GM10266 (cell line): Measurements from ENCODE around the gene BCO1.

ENCODE experiments used
- DNase-seq: peaks from one replicate; pipeline ENCODE4 v3.0.0; 2012; ENCODE audit errors: extremely low spot score
- TF ChIP-seq, protein P1 (sequence below): IDR thresholded peaks from 2 replicates; pipeline ENCODE4 v1.5.1; 2012; ENCODE audit warnings: mild to moderate bottlenecking, low read depth; ENCODE audit not compliant: control insufficient read depth, insufficient read depth; ENCODE audit errors: missing control alignments

Gene BCO1

DNA sequence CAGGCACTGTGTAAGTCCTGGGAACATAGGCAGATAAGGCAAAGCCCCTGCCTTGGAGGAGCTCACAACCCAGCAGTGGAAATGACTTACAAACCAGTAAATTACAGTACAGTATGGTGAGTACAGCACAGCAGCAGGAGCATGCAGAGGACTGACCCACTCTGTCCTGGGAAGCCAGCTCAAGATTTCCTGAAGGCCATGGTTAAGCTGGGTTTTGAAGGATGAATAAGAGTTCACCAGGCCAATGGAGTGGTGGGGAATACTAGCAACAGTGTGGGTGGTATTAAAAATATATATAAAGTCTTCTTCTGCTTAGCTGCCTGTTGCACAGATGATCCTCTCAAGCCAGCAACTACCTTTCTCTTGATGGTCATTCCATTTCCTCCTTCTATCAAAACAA, 73.3 kb downstream of the BCO1 start:
- TF ChIP-seq, protein P1, sequence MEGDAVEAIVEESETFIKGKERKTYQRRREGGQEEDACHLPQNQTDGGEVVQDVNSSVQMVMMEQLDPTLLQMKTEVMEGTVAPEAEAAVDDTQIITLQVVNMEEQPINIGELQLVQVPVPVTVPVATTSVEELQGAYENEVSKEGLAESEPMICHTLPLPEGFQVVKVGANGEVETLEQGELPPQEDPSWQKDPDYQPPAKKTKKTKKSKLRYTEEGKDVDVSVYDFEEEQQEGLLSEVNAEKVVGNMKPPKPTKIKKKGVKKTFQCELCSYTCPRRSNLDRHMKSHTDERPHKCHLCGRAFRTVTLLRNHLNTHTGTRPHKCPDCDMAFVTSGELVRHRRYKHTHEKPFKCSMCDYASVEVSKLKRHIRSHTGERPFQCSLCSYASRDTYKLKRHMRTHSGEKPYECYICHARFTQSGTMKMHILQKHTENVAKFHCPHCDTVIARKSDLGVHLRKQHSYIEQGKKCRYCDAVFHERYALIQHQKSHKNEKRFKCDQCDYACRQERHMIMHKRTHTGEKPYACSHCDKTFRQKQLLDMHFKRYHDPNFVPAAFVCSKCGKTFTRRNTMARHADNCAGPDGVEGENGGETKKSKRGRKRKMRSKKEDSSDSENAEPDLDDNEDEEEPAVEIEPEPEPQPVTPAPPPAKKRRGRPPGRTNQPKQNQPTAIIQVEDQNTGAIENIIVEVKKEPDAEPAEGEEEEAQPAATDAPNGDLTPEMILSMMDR: no peak
- no peak for DNase-seq

DNA sequence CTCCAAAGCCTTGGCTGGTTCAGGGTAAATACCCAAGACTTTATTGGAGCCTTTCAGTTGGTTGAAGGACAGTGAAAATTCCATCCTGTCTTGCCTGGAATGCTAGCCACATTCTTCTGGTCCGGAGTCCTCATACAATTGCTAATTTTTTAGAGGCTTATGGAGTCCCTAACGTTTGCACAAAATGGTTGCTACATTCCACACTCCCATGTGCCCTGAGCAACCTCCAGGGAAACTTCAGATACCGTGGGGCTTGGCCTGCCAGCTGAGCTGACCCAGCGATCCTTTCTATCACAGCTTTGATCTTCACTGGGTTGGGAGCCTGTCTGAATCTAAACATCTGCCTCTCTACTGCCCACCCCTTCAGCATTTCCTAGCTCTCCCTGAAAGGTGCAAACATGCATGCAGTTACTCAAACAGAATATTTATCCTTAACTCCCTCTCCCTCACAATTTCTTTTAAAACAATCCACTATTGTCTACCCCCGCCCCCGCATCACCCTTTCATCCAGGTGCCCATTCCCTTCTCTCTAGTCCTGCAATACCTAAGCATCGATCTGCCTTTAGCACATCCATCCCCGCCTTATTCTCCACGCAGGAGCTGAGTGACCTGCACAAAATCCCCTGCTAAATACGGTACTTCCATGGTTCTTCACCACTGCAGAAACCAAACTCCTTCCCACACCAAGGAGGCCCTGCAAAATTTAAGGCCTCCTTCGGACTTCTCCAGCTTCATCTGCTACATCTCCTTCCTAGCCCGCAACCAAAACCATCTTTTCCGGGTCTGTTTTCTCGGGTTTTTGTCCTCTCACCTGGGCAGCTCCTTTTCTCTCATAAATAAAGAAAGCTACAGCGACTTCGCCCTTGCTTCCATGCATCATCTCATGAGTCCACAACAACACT, 75.5 kb downstream of the BCO1 start:
- TF ChIP-seq, protein P1: no peak
- peak; percentile 23 for DNase-seq

DNA sequence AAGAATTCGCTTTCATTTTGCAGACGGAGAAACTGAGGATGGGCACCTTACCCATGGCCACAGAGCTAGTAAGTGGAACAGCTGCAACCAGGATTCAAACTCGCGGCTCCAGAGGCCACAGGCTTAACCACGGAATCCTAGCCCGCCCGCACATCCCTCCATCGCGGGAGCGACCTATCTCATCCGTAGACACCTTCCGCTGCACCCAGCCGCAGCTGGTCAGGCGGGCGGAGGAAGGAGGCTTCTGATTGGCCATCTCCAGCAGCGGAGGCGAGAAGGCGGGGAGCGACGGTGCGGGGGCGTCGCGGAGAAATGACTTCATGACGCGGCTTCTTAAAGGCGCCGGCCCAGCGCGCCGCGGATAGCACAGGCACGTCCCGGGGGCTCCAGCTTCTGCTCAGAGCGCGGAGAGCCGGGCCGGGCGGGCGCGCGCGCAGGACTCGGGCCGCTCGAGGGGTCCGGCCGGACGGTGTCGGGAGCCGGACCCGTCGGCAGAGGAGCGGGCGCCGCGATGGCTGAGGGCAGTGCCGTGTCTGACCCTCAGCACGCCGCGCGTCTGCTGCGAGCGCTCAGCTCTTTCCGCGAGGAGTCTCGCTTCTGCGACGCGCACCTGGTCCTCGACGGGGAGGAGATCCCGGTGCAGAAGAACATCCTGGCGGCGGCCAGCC, 76.2 kb downstream of the BCO1 start, which contains the start of gene GAN:
TSS of gene GAN (plus strand) at position 360 of the 668 bp plus-strand sequence. CDS start at position 512, 152 bp downstream.
- TF ChIP-seq, protein P1: no peak
- DNase-seq: peak; percentile 96

- DNase-seq: peak; percentile 66
- TF ChIP-seq, protein P1: no peak
Measured at GRCh38 chr16:81315271-81316175, 77.0 kb downstream of the BCO1 start.

DNA sequence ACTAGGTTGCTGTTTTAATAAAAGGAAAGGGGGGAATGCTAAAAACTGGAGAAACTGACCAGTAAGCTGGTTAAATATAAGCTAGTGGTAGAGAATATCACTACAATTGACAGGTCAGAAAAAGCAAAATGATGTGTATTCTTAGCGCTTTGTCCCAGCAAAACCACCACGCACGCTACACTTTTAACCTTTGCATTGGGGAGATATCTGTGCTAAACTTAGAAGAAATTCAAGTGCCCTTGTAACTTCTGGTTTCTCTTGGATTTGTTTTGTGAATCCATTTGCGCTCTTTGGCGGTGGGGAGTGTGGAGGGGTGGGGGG, 77.6 kb downstream of the BCO1 start:
- no peak for DNase-seq
- TF ChIP-seq, protein P1: no peak

DNA sequence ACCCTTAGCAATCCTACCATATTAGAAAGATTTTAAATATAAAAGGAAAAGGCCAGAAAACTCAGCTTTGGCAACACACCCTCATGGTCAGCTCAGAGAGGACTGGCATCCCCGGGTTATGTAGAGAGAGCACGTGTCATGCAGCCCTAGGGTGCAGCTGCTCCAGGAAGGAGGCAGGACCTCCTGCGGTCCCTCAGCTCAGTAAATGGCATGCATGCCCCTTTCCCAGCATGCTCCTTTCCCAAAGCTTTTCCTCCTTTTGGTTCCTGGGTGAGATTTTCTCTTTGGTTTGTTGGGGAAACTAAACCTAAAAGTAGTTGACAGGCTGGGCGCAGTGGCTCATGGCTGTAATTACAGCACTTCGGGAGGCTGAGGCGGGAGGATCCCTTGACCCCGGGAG, 80.2 kb downstream of the BCO1 start:
- DNase-seq: no peak
- TF ChIP-seq, protein P1: no peak
